ENCODE data around the gene ACOXL.

- TF ChIP-seq CTCF (IDR thresholded peaks at IDR 0.05) = no peak
- TF ChIP-seq POLR2A (IDR thresholded peaks at IDR 0.05) = no peak
These were observed 208.1 kb downstream of the ACOXL start for GRCh38 chr2:110940376-110940910.

All from testis (tissue), 2 donors.